Measurements from ENCODE around the gene TIMM10B. TPM values are rescaled to one million over a fixed set of nuclear protein-coding genes. Genes with fewer than 3 reads are reported as not detected.
"Not testable (repeated sequence)": the region's sequence is repeated elsewhere in the genome, so short reads cannot be mapped to it uniquely, and the experiment has no call there.

TIMM10B gene
- total RNA-seq, 3 donors from 2014 or later, result 36.9 to 42.4 (median 41.0) TPM

DNA sequence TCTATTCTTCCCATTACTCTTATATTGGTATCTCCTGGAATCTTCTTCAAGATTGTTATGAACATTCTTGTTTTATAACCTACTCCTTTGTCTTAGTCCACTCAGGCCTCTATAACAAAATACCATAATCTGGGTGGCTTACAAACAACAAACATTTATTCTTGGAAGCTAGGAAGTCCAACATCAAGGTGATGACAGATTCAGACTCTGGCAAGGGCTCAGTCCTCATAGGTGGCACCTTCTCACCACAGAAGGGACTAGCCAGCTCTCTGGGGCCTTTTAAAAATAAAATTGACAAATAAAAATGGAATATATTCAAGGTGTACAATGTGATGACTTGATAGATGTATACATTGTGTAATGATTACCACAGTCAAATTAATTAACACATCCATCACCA lies 35.6 kb downstream of the TIMM10B start:
- Histone ChIP-seq H3K4me3 (no peak overlapping the region), H3K9me3 (no peaks in the 10 kb centered on the region), H3K4me1 (ENCODE audit: low read depth) (no peaks in the 10 kb centered on the region), H3K36me3 (ENCODE audit: low read depth) (no peaks in the 10 kb centered on the region)
- DNase-seq (no peak), ATAC-seq (no peak)
- TF ChIP-seq, protein P1, sequence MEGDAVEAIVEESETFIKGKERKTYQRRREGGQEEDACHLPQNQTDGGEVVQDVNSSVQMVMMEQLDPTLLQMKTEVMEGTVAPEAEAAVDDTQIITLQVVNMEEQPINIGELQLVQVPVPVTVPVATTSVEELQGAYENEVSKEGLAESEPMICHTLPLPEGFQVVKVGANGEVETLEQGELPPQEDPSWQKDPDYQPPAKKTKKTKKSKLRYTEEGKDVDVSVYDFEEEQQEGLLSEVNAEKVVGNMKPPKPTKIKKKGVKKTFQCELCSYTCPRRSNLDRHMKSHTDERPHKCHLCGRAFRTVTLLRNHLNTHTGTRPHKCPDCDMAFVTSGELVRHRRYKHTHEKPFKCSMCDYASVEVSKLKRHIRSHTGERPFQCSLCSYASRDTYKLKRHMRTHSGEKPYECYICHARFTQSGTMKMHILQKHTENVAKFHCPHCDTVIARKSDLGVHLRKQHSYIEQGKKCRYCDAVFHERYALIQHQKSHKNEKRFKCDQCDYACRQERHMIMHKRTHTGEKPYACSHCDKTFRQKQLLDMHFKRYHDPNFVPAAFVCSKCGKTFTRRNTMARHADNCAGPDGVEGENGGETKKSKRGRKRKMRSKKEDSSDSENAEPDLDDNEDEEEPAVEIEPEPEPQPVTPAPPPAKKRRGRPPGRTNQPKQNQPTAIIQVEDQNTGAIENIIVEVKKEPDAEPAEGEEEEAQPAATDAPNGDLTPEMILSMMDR (IDR thresholded peaks at IDR 0.05), result no peak
- intact Hi-C loops (cut with DNase I, micrococcal nuclease), result no loop called here

DNA sequence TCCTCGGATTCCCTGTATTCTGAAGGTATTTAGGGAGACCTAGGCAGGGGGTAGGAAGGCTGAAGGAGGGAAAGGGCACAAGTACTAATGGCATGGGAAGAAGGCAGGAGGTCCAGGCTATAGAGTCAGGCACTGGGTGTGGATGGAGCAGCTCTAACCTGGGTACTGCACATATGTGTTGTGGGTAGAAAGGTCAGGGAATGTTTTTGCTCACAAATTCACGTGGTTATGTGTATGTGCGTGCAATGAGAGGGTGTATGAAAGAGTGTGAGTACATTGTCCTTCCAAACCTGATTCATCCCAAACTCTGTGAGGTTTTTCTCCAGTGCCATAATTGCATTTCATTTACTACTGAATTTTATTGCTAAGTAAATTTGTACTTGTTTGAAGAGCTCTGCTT lies 39.0 kb downstream of the TIMM10B start:
- intact Hi-C loops (cut with DNase I, micrococcal nuclease), result no loop called here
- DNase-seq (no peak), ATAC-seq (peak; percentile 69)
- H3K4me1 ChIP-seq (ENCODE audit: low read depth), result no peaks in the 10 kb centered on the region
- no peak overlapping the region for H3K4me3 ChIP-seq
- H3K36me3 ChIP-seq (ENCODE audit: low read depth), result no peaks in the 10 kb centered on the region
- no peaks in the 10 kb centered on the region for H3K9me3 ChIP-seq
- TF ChIP-seq, protein P1 (IDR thresholded peaks at IDR 0.05), result no peak

DNA sequence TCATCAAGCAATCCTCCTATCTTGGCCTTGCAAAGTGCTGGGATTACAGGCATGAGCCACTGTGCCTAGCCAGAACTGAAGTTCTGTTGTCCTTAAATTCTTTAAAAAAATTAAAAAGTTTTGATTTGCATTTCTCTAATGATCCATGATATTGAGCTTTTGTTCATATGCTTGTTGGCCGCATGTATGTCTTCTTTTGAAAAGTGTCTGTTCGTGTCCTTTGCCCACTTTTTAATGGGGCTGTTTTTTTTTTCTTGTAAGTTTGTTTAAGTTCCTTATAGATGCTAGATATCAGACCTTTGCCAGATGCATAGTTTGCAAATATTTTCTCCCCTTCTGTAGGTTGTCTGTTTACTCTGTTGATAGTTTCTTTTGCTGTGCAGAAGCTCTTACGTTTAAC lies 40.6 kb downstream of the TIMM10B start:
- H3K4me1 ChIP-seq (ENCODE audit: low read depth); H3K36me3 ChIP-seq (ENCODE audit: low read depth); intact Hi-C loops (cut with DNase I, micrococcal nuclease); H3K4me3 ChIP-seq; DNase-seq; ATAC-seq; H3K9me3 ChIP-seq: not testable (repeated sequence)

DNA sequence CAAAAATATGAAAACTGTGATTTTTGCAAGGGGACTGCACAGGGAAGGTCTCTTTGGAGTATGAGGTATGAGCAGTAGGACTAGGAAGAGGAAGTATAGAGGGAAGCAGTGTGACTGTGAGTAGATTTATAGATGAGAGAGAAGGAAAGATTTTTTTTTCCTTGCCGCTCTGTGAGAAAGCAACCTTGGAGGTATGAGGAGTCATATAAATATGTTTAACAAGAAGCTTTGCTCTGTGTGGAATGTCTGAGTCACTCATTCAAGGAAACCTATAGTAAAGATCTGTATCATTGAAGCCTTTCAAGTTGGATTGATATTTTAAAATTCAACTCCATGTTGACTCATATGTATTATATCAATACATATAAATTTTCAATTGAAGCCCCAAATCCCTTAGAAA lies 42.0 kb downstream of the TIMM10B start:
- DNase-seq (no peak), ATAC-seq (peak; percentile 89)
- TF ChIP-seq, protein P1 (IDR thresholded peaks at IDR 0.05), result no peak

DNA sequence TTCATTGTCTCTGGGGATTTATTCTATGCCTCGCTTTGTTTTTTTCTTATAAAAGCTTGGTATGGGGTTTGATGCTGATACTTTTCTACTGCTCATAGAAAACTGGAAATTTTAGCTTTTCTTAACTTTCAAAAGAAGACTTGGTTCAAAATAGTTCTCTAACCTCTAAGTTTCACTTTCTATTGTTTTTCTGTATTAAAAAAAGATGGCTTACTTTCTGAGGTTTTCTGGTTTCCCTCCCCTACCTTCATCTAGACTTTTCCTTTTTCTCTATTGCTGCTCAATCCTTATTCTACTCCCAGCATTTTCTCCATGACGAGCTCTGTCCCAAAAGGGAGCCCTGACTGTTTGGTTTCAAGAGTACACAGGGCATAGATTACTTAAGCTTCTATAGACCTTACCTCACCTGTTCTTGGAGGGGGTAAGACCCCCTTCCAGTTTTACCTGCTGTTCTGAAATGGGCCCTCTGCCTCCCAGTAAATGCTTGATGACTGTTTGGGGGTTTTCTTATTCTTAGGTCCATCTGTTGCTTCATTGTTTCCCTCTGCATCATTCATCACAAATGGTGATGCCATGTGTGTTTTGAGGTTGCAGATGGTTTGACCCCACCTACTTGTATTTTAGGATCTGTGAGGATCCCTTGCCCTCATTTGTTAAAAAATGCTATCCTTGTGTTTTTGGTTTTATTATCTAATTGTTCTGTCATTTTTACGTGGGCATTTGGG lies 45.3 kb downstream of the TIMM10B start:
- H3K4me3 ChIP-seq, result no peak overlapping the region
- intact Hi-C loops (cut with DNase I, micrococcal nuclease), result no loop called here
- TF ChIP-seq, protein P1 (IDR thresholded peaks at IDR 0.05), result no peak
- H3K4me1 ChIP-seq (ENCODE audit: low read depth), result no peaks in the 10 kb centered on the region
- no peak for ATAC-seq
- H3K36me3 ChIP-seq (ENCODE audit: low read depth), result no peaks in the 10 kb centered on the region
- DNase-seq, result no peak
- H3K9me3 ChIP-seq, result no peaks in the 10 kb centered on the region

More for the DNA sequence above, 42.0 kb downstream of the TIMM10B start:
- no peaks in the 10 kb centered on the region for H3K4me1 ChIP-seq (ENCODE audit: low read depth)
- no peaks in the 10 kb centered on the region for H3K9me3 ChIP-seq
- H3K36me3 ChIP-seq (ENCODE audit: low read depth), result no peaks in the 10 kb centered on the region
- no peak overlapping the region for H3K4me3 ChIP-seq
- intact Hi-C loops (cut with DNase I, micrococcal nuclease), result no loop called here

DNA sequence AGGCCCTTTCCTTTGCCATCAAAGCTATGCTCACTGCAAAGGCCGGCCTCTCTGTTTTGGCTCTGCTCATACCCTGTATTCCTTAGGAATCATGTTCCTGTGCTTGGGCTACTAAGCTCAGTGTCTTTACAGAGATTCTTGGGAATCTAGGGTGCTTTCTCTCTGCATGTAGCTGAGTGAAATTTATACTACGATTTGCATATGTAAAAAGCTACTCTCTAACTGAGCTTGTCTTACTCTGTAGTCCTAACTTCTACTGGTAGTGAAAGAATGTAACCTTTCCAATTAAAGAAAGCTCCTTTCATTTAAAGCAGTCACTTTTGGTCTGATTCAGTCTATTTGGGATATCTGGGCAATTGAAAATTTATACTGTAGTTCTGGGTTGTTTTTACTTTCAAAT lies 48.0 kb downstream of the TIMM10B start:
- TF ChIP-seq, protein P1 (IDR thresholded peaks at IDR 0.05), result no peak
- no peaks in the 10 kb centered on the region for H3K9me3 ChIP-seq
- no peaks in the 10 kb centered on the region for H3K4me1 ChIP-seq (ENCODE audit: low read depth)
- DNase-seq (no peak), ATAC-seq (no peak)
- no peak overlapping the region for H3K4me3 ChIP-seq
- intact Hi-C loops (cut with DNase I, micrococcal nuclease), result no loop called here
- no peaks in the 10 kb centered on the region for H3K36me3 ChIP-seq (ENCODE audit: low read depth)
